Measurements from ENCODE around the gene KPNB1.

Gene KPNB1

DNA sequence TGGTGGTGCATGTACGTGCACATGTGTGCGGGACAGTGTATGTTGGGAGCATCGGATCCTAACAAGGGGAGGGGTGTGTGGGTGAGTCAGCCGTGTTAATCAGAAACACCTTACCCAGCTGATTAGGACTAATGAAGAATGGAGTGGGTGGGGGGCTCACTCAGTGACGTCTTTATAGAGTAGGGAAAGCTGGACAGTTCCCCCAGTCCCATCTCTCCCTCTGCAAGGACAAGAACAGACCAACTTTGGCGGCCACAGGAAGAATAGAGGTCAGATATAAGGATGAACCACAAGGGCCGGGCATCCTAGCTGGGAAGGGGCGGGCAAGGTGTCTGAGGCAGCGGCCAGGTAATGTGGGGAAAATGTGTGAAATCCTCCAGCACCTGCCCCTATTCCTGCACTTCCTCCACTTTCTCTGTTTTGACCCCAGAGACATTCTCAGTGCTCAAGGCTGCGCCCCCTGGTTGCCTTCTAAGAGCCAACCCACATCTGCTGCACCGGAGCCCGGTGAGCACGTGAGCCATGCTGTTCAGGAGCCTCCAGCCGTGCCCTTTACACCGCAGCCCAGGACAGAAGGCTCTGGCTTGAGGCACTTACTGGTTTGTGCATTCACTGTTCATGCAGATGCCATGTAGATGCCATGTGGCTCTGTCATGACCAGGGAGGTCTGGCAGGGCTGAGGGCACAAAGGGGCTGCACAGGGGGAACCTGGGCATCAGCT is 64.4 kb downstream of the KPNB1 start:
- TF ChIP-seq GATA3 (IDR thresholded peaks at IDR 0.05; ENCODE audit: low read depth, low read length) (no peak), GATA2 (IDR thresholded peaks at IDR 0.05; ENCODE audit: low read depth, low read length) (no peak)

DNA sequence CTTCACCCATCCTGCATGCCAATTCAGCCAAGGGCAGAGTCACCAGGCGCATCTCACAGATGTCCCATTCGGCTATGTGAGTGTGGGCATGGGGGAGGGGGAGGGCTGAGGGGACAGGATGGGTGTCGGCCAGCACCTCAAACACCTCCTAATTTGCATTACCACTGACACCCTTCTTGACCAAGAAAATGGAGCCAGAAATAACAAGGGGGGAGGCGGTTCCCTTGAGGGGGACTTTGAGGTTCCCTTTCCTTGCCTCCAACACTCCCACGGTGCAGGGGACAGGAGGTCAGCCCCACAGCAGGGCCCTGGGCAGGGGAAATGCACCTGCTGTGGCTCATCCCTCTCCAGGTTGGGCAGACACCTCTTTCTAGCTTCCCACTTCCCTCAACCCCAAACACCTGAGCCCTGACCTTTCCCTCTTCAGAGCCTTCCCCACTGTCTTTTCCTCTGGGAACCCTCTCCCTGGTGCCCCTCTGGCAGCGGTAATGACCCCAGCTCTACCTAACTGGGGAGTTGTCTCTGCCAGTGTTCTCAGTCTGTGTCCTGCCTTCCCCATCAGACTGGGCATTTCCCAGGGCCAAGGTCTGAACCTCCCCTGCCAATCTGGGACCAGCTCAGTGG is 65.2 kb downstream of the KPNB1 start:
- no peak for TF ChIP-seq GATA2 (IDR thresholded peaks at IDR 0.05; ENCODE audit: low read depth, low read length)

DNA sequence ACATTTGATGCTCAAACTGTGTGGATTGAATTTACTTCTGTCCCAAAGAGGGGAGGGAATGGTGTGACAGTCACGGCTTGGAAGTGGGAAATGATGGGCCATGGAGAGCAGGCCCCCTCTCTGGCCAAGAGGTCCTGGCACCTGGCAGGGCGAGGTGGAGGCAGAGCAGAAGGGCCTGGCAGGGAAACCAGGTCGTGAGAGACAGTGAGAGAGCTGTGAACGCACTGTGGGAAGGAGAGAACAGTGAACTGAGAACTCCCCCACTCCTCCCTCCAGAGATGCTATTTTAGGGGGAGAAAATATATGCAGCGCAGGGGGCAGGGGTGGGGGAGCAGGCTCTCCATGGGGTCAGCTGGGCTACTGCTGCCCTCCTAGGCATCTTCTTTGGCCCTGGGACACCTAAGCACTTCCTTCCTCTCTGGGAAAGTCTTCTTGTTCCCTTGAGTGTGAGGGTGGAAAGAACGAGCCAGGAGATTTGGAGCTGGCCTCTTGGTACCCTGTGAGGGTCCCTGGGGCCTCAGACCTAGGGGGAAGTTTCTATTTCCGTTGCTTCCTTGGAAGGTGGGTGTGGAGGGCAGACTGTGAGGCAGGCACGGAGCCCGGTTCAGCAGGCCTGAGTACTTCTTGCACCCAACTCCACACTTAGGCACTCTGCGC is 66.1 kb downstream of the KPNB1 start:
- no peak for TF ChIP-seq GATA3 (IDR thresholded peaks at IDR 0.05; ENCODE audit: low read depth, low read length)
- TF ChIP-seq GATA2 (IDR thresholded peaks at IDR 0.05; ENCODE audit: low read depth, low read length): no peak

DNA sequence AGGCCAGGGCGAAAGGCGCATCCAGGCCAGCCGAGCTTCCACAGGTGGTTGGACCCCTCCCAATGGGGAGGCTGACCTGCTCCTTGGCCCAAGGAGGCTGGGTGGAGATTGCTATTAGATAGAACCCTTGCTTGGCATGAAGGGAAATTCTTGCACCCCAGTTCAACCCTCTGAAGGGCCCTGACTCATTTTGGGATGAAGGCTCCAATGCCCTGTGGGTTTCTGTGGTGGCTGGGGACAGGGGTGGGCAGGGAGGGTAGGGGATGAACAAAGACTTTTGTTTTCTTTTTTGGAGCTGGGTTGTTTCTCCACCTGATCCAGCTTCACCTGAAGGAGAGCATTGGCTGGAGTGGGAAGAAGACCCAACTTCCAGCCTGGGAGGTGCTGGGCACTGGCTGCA is 66.7 kb downstream of the KPNB1 start:
- no peak for TF ChIP-seq GATA2 (IDR thresholded peaks at IDR 0.05; ENCODE audit: low read depth, low read length)
- TF ChIP-seq GATA3 (IDR thresholded peaks at IDR 0.05; ENCODE audit: low read depth, low read length): no peak

DNA sequence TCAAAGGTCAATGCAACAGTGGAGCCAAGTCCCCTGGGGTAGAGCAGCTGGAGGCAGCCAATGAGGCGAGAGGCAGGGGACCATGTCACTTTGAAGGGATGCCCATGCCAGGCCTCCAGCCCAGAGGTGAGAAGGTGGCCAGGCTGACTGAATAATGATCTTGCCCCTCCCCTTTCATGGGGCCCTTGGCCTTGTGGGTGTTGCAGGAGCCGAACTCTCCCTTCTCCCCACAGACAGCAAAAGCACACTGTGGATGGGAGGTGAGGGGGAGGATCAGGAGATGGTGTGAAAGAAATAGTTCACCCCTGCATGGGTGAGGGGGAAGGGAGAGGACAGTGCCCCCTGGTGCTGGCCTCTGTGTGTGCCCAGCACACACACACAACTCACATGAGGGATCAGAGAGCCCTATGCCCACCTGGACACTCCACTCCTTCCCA is 67.6 kb downstream of the KPNB1 start:
- TF ChIP-seq GATA2 (IDR thresholded peaks at IDR 0.05; ENCODE audit: low read depth, low read length): no peak
- TF ChIP-seq GATA3 (IDR thresholded peaks at IDR 0.05; ENCODE audit: low read depth, low read length): no peak

DNA sequence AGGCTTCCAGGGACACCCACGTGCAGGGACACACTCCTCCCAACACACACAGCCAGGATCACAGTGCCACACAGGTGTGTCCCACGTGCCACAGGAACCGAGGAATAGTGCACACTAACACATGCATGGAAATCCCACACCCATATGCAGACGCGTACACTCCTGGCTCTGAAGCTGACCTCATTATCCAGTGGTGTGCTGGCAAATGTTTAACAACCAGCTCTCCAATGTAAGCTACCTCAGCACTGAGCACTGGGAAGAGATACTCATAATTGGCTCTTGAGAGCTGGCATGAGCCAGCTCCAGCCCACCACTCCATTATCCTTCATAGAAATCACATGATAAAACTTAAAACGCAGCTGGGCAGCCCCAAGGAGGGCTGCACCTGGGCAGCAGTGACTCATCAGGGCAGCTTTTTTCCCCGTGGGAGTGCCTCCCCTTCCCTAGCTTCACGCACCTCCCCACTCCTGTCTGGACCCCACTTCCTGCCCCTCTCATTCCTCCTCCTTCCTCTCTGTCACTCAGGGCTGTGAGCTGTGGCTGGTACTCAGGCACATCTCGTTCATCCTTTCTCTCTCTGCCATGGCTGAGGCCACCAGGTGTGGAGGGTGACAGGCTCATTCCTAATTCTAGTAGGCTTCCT is 68.4 kb downstream of the KPNB1 start:
- TF ChIP-seq GATA2 (IDR thresholded peaks at IDR 0.05; ENCODE audit: low read depth, low read length) (no peak), GATA3 (IDR thresholded peaks at IDR 0.05; ENCODE audit: low read depth, low read length) (no peak)

DNA sequence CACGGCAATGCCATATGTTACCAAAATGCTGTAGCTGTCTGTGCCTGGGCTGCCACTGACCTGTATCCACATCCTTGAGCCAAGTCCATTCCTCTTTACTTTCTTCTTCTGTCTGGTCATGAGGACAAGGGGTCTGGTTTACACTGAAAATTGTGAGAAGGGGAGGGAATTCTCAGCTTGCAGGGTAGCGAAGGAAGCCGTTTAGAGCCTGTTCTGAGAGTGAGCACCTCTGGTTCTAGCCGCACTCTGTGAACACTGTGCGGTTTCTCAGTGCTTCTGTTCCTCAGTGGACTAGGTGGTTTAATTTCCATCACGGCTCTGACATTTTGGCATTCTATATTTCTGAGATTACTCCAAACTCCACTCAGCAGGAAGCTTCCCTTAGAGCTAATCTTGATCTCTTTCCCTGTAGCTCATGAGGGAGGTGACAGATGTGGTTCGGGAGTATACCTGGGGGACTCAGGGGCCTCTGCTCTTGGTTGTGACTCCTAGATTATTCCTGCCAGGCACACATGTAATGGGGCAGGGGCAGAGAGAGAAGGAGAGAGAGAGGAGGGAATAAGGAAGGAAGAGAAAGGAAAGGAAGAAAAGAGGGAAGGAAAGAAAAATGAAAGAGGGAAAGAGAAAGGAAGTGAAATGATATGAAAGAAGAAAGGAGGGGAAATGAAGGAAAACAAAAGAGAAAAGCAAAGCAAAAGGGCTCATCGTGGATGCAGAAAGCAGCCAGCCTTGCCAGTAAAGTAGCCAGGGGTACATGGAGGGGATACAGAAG is 69.1 kb downstream of the KPNB1 start:
- TF ChIP-seq GATA3 (IDR thresholded peaks at IDR 0.05; ENCODE audit: low read depth, low read length) (no peak), GATA2 (IDR thresholded peaks at IDR 0.05; ENCODE audit: low read depth, low read length) (no peak)

DNA sequence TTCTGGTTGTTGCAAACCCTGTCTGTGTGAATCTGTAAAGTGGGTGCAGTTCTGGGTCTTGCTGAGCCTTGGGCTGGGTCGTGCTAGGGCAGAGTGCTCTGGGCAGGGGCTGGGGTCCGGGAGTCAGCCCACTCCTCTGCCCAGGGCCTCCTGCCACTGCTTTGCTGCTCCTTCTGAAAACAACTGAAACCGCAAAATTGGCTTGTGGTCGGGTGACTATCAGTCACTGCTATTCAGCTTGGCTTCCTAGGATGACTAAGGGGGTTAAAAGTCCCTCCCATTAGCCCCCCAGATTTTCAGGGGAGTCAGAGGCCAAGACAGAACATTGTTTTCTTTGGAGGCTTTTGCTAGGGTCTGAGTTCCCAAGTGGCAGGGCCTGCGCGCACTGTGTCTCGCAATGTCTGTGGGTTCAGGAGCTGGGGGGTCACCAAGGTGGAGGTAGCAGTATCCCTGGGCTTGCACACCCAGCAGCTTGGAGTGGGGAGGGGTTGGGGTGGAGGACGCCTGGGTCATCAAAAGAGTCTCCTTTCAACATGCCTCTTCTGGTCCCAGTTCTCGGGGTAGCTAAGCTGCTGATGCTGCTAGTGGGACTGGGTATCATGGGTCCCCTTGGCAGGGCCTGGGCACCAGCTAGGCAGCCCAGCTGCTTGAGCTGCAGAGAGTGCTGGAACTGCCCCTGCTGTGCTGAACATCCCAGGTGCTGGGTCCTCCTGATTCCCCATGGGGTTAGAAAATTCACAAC is 69.9 kb downstream of the KPNB1 start:
- TF ChIP-seq GATA2 (IDR thresholded peaks at IDR 0.05; ENCODE audit: low read depth, low read length) (no peak), GATA3 (IDR thresholded peaks at IDR 0.05; ENCODE audit: low read depth, low read length) (no peak)

DNA sequence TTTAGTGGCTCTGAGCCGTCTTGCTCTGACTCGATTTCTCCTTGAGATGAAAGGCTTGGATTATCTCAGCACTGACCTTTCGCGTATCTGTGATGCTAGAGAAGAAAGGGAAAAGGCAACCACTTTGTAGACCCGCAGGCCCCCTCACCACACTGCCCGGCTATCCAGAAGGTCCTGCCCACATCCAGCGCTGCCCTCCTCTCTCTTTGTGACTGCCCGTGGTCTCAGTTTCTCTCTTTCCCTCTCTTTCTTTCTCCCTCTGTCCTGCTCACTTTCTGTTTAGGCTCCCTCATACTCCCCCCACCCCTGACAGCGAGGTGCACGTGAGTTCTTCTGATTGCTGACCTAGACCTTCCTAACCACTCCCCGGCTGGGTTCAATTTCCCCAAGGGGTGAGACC is 70.5 kb downstream of the KPNB1 start:
- TF ChIP-seq GATA3 (IDR thresholded peaks at IDR 0.05; ENCODE audit: low read depth, low read length): no peak
- TF ChIP-seq GATA2 (IDR thresholded peaks at IDR 0.05; ENCODE audit: low read depth, low read length): no peak

DNA sequence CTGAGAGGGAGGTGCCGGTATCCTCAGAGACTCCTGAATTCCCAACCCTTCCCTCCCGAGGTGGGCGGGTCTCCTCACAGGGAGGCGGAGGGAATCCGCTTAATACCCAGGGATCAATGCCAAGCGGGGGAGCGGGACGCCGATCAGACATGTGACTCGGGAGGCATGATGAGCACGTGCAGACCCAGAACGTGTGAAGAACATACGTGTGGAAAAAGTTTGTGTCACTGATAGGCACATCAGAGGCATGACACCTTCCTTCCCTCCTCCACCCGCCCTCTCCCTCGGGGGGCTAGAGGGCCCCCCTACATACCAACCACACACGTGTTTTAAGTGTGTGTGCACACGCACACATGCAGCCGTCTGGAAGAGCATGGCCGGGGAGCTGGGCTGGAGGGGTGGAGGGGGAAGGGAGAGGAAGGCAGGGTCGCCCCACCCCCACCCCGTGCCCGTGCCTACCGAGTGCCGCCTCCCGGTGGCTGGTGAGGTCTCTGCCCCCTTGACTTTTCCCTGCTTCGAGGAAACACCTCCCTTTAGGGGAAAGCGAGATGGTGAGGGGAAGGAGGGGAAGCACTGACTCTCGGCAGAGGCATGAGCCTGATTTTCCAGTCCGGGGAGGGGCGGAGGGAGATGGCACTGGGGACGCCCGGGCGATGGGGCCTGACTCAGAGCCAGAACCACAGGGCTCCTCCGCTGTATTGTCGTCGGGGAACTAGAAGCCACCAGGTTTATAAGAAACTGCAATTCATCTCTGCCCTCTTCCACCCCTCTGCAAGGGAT is 71.2 kb downstream of the KPNB1 start:
- no peak for TF ChIP-seq GATA2 (IDR thresholded peaks at IDR 0.05; ENCODE audit: low read depth, low read length)
- no peak for TF ChIP-seq GATA3 (IDR thresholded peaks at IDR 0.05; ENCODE audit: low read depth, low read length)

DNA sequence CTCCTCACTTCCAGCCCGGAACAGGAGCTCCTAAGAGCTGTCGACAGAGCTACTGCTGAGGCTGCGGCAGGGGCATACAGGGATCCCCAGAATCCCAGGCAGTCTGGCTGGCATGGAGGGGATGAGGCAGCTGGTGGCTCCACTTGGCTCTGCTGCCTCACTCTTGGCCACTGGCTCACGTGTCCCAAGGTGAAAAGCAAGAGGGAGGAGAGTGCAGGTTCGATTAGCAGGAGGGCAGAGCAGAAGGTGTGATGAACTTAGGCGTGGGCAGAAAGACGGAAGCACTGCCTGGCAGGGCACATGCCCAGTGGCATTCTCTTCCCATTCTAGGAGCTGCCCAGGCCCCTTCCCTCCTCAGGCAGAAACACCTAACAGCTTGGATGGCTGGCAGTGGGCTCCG is 72.0 kb downstream of the KPNB1 start:
- TF ChIP-seq GATA2 (IDR thresholded peaks at IDR 0.05; ENCODE audit: low read depth, low read length) (no peak), GATA3 (IDR thresholded peaks at IDR 0.05; ENCODE audit: low read depth, low read length) (no peak)

DNA sequence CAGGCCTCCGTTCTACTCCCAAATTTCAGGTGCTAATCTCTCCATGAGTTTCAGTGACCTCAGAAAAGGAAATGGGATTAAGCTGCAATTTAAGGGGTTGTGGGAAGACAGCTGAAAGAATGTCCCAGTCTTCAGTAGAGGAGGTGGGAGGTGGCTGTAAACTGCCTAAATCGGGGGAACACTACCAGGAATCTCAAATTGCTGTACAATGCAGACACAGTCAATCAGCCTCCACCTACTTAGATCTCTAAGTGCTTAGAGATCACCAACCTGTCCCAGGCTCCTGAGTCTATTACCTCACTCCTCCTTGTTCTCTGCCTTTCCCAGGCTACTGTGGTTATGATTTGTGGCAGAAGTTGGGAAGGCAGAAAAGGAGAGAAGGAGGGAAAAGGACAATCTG is 75.0 kb downstream of the KPNB1 start:
- TF ChIP-seq GATA2 (IDR thresholded peaks at IDR 0.05; ENCODE audit: low read depth, low read length): no peak
- no peak for TF ChIP-seq GATA3 (IDR thresholded peaks at IDR 0.05; ENCODE audit: low read depth, low read length)
